ENCODE data around the gene SLCO2A1. TPM values are rescaled to one million over a fixed set of nuclear protein-coding genes. Genes with fewer than 3 reads are reported as not detected.

SLCO2A1 gene
- total RNA-seq, 1 donor from 2014 or later: not detected

GRCh38 chr3:134002306-134002705 lies 27.4 kb downstream of the SLCO2A1 start:
- peak; percentile 36 for DNase-seq (ENCODE audit: low read depth)

- DNase-seq (ENCODE audit: low read depth): no peak
Measured at GRCh38 chr3:134001251-134001650, 28.5 kb downstream of the SLCO2A1 start.

- no peak for DNase-seq (ENCODE audit: low read depth)
Measured at GRCh38 chr3:133999891-134000685, 29.6 kb downstream of the SLCO2A1 start.

DNA sequence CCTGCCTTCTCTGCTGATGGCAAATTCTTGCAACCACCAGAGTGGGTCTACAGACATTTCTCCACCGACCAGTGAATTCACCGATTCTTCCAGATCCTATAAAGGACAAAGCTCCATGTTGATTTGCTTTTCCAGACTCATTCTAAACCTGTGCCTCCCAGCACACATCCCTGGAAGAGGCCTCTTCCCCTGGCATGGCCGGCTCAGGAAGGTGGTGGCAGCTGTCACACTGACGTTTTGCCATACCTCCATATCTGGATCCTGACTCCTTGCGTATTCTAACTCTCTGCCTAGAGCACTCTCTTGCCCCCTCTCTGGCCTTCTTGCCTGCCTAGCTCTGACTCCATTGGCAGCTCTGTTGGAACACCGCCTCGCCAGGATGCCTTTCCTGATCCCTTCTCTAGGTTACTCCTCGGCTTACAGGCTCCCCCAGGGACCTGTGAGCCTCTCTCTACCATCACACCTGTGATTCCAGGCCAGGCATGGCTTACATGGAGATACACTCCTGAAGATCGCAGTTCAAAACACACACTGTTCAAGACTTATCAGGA lies 31.0 kb downstream of the SLCO2A1 start:
- DNase-seq (ENCODE audit: low read depth): no peak

- DNase-seq (ENCODE audit: low read depth): no peak
Measured at GRCh38 chr3:133997871-133998635, 31.7 kb downstream of the SLCO2A1 start.

DNA sequence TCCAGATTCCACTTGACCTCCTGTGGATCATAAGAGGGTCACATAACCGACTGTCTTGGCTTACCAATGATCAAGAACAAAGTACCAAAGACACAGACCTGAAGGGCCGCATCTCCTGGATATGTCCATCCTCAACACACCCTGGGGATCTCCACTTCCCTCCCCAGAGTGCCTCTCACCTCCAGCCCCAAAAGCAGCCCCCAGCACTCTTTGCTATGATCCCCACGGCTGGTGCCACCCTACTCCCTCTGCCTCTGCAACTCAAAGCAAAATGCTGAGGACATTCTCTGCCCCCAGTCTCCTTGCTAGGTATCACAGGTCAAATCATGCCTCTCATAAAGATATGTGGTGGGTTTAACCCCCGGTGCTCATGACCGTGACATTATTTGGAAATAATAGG lies 32.7 kb downstream of the SLCO2A1 start:
- DNase-seq (ENCODE audit: low read depth): no peak

GRCh38 chr3:133996251-133996661 lies 33.5 kb downstream of the SLCO2A1 start:
- peak; percentile 39 for DNase-seq (ENCODE audit: low read depth)

DNA sequence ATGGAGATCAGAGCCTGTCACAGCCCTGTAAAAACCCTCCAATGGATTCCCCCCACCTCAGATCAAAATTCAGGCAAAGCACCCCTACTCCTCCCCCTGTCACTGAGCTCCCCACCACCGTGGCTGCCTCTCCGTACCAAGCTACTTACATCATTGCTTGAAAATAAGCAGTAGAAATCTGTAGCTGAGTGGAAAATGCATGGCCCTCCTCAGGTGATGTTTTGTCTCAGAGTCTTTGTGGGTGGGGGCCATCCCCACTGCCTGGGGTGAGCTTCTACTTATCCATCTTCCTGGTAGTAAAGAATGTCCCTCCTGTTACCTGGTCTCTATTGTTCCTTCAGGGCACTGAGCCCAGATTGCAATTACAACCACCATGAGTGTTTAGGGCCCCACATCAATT lies 34.5 kb downstream of the SLCO2A1 start:
- DNase-seq (ENCODE audit: low read depth): no peak

DNA sequence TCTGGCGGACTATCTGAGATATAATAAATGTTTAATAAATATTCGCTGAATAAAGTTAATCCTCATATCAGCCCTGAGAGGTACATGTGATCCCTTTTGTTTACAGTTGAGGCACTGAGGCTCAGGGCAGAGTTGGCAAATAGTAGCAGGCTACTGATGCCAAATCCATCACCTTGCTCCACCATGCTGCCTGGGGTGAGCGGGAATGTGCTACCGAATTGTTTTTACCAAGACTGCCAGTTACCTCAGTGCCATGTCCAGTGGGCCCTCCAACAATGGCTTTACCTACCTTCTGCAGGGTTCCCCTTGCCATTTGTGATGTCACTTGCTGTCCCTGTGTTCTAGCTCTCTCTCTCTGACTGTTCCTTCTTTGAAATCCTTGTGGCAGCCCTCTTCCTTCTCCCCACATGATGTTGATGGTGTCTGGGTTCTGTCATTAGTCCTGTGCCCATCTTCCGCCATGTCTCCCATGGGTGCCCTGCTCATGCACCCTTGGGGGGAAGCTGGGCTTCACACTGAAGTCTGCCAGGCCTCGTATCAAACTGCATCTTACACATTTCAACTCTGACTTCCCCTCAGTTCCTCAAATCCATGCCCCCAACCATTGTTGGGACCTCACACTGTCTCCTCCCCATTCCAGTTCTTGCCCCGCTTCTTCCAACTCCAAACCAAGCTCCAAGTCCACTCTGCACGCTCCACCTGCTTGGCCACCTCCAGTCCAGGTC lies 35.4 kb downstream of the SLCO2A1 start:
- DNase-seq (ENCODE audit: low read depth): no peak

GRCh38 chr3:133992951-133993620 lies 36.6 kb downstream of the SLCO2A1 start:
- no peak for DNase-seq (ENCODE audit: low read depth)

GRCh38 chr3:133992381-133992780 lies 37.3 kb downstream of the SLCO2A1 start:
- DNase-seq (ENCODE audit: low read depth): no peak

- DNase-seq (ENCODE audit: low read depth): peak; percentile 66
Measured at GRCh38 chr3:133991637-133992036, 38.1 kb downstream of the SLCO2A1 start.

GRCh38 chr3:133991209-133991608 lies 38.5 kb downstream of the SLCO2A1 start:
- no peak for DNase-seq (ENCODE audit: low read depth)

DNA sequence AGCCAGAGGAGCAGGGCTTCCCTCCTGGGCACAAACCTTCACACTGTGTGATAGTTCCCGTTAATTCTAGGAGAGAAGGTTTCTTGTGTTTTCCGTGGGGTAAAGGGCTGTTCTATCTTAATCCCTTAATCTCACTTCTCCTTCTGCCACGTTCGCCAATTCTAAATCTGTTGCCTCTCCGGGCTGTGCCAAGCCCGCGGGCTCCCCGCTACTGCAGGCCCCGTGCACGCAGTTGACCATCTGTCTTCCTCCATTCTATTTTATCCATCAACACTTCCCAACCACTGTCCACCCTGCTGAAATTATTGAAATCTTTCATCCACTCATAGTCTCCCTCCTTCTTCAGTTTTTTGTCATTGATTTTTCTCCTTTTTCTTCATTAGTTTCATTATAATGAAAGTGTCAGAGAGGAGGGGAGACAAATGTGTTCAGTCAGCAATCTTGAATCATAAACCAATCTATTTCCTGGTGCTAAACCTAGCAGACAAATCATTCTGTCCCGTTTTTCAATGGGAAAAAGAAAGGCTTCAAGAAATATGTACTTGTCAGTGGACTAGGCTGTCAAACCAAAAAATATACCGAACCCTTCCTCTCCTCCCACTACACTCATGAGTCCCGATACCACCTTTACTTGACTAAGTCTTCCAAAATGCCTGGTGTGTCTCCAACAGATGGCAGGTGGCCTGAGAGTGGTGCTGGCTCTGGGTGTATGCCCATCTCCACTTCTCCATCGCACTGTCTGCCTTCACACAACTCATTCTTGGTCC lies 39.6 kb downstream of the SLCO2A1 start:
- no peak for DNase-seq (ENCODE audit: low read depth)

DNA sequence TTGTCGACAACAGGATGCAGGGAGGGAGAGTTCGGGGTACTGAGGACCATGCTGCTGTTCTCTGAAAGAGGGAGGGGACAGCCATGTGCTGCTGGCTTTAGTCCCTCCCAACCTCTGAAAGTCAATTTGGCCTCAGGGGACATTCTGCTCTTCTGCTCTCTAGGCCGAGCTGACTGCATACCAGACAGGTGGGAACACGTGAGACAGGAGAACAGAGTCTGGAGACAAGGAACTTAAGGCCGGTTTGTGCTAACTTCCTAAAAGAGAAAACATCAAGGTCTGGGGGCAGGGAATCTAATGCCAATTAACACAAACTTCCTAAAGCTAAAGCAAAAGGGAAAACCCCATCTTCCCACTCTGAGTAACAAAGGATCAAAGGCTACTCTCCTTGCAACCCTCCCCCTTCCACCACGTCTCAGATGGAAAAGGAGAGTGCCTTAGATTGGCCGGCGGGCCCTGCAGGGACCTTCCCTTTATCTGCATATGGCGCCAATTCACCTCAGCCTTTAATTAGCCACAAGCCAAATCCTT lies 41.0 kb downstream of the SLCO2A1 start:
- DNase-seq (ENCODE audit: low read depth): no peak

- DNase-seq (ENCODE audit: low read depth): no peak
Measured at GRCh38 chr3:133987948-133988484, 41.7 kb downstream of the SLCO2A1 start.

- DNase-seq (ENCODE audit: low read depth): no peak
Measured at GRCh38 chr3:133987136-133987535, 42.6 kb downstream of the SLCO2A1 start.

- no peak for DNase-seq (ENCODE audit: low read depth)
Measured at GRCh38 chr3:133986311-133986710, 43.4 kb downstream of the SLCO2A1 start.

DNA sequence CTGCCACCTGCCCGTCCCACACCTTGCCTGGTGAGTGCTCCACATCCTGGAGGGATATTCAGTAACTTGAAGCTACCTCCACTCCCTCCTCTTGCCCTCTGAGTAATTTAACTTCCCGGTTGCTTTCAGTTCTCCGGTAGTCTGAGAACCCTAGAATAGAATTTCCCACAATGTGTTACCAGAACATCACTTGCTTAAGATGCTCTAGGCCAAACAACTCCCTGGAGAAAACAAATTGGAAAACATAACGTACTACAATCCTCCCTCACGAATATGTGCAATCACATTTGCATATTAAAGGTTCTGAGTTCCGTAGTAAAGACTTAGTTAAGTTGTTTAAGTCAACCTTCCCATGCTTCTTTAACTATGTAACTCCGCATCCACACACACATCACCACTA lies 44.8 kb downstream of the SLCO2A1 start:
- no peak for DNase-seq (ENCODE audit: low read depth)

Measured in myocyte (in vitro differentiated cells).